HepG2 (cell line): ENCODE data around the gene CLP1. TPM values are rescaled to one million over a fixed set of nuclear protein-coding genes. Genes with fewer than 3 reads are reported as not detected.

Experiments used
- AGO1 ChIP-seq: fragments of 200-400 bp; formaldehyde crosslinking; IDR thresholded peaks from 2 replicates; pipeline ENCODE4 v1.6.1; 2017; ENCODE audit warnings: mild to moderate bottlenecking, low read depth, low read length, moderate library complexity; ENCODE audit not compliant: poor library complexity, severe bottlenecking
- AGO2 ChIP-seq: fragments of 200-400 bp; formaldehyde crosslinking; optimal IDR thresholded peaks from 2 replicates; pipeline ENCODE3; 2017; ENCODE audit warnings: mild to moderate bottlenecking, low read depth, low read length, moderate library complexity
- FOXA3 ChIP-seq: IDR thresholded peaks from 2 replicates; pipeline ENCODE4 v1.6.1; 2016; ENCODE audit warnings: missing genetic modification reagents, missing compliant biosample characterization
- HDAC6 ChIP-seq: fragments of 200-600 bp; sonication (generic); IDR thresholded peaks from 2 replicates; pipeline ENCODE4 v1.7.0; 2017; ENCODE audit warnings: mild to moderate bottlenecking, antibody characterized with exemption, low read length, low read depth
- MATR3 ChIP-seq: sonication (generic); formaldehyde crosslinking; IDR thresholded peaks from 2 replicates; pipeline ENCODE4 v1.4.0; 2020; ENCODE audit warnings: missing genetic modification reagents
- SMAD1 ChIP-seq: sonication (generic); formaldehyde crosslinking; IDR thresholded peaks from 2 replicates; pipeline ENCODE4 v1.4.0; 2020; ENCODE audit warnings: missing genetic modification reagents, low read depth, mild to moderate bottlenecking, borderline replicate concordance
- TCF7 ChIP-seq: sonication (generic); IDR thresholded peaks from 2 replicates; pipeline ENCODE4 v1.6.1; 2016; ENCODE audit warnings: antibody characterized with exemption, low read depth
- THYN1 ChIP-seq: sonication (generic); formaldehyde crosslinking; IDR thresholded peaks from 2 replicates; pipeline ENCODE4 v1.8.1; 2023; ENCODE audit warnings: low read depth, mild to moderate bottlenecking, moderate library complexity, missing genetic modification reagents, borderline replicate concordance
- YEATS4 ChIP-seq: sonication (generic); formaldehyde crosslinking; IDR thresholded peaks from 2 replicates; pipeline ENCODE4 v1.4.0; 2020; ENCODE audit warnings: missing genetic modification reagents, borderline replicate concordance
- ZFY ChIP-seq: sonication (generic); formaldehyde crosslinking; IDR thresholded peaks from 2 replicates; pipeline ENCODE4 v1.4.0; 2020; ENCODE audit warnings: missing genetic modification reagents
- ZNF263 ChIP-seq: sonication (generic); formaldehyde crosslinking; IDR thresholded peaks from 2 replicates; pipeline ENCODE4 v1.4.0; 2020; ENCODE audit warnings: missing genetic modification reagents
- polyA plus RNA-seq, 8 experiments: library from polyadenylated mRNA; depleted of rRNA in 3 of 8; stranded (reverse) in 7 of 8; unstranded in 1 of 8; fragments of >200 nt; fragmentation: Illumina TruSeq in 4 of 8; extraction: Trizol in 4 of 8; gene quantifications; 2 replicates each; pipeline versions ENCODE4 v1.2.1 to v1.2.3, GENCODE V29; 2011 to 2016; ENCODE audit warnings: low read depth in 4 of 8, missing spikeins in 1 of 8, mixed read lengths in 1 of 8; ENCODE audit not compliant: insufficient read depth in 1 of 8
- total RNA-seq, 5 experiments: library from RNA; depleted of rRNA; stranded (reverse); fragments of >200 nt; fragmentation: Illumina TruSeq; extraction: Trizol; gene quantifications; 2 replicates each; pipeline ENCODE4 v1.2.3, GENCODE V29; 2016; ENCODE audit warnings: low read depth in 1 of 5
- TF ChIP-seq, protein P1 (sequence below): sonication (generic); formaldehyde crosslinking; conservative IDR thresholded peaks from 2 replicates; pipeline ENCODE4 v1.5.0; 2020; ENCODE audit warnings: missing genetic modification reagents
- TF ChIP-seq, protein P2 (sequence below): sonication (generic); formaldehyde crosslinking; IDR thresholded peaks from 2 replicates; pipeline ENCODE4 v1.8.1; 2023; ENCODE audit warnings: mild to moderate bottlenecking, inconsistent platforms, moderate library complexity, missing genetic modification reagents, borderline replicate concordance
- TF ChIP-seq, protein P3 (sequence below): sonication (generic); formaldehyde crosslinking; IDR thresholded peaks from 2 replicates; pipeline ENCODE4 v1.4.0; 2020; ENCODE audit warnings: mild to moderate bottlenecking, low read depth, missing genetic modification reagents
- TF ChIP-seq, protein P4 (sequence below): IDR thresholded peaks from 2 replicates; pipeline ENCODE4 v1.6.1; 2016; ENCODE audit warnings: mild to moderate bottlenecking
- TF ChIP-seq, protein P5 (sequence below): sonication (generic); formaldehyde crosslinking; IDR thresholded peaks from 2 replicates; pipeline ENCODE4 v1.5.0; 2020; ENCODE audit warnings: mild to moderate bottlenecking, missing genetic modification reagents, borderline replicate concordance
- TF ChIP-seq, protein P6 (sequence below): sonication (generic); formaldehyde crosslinking; IDR thresholded peaks from 2 replicates; pipeline ENCODE4 v1.4.0; 2020; ENCODE audit warnings: missing genetic modification reagents, borderline replicate concordance

The CLP1 gene
- total and polyA plus RNA-seq, 2 of the 13 experiments (the other 11 are each of a cell fraction or from before 2014, with no cell fraction given): 14.6 to 24.8 TPM

DNA sequence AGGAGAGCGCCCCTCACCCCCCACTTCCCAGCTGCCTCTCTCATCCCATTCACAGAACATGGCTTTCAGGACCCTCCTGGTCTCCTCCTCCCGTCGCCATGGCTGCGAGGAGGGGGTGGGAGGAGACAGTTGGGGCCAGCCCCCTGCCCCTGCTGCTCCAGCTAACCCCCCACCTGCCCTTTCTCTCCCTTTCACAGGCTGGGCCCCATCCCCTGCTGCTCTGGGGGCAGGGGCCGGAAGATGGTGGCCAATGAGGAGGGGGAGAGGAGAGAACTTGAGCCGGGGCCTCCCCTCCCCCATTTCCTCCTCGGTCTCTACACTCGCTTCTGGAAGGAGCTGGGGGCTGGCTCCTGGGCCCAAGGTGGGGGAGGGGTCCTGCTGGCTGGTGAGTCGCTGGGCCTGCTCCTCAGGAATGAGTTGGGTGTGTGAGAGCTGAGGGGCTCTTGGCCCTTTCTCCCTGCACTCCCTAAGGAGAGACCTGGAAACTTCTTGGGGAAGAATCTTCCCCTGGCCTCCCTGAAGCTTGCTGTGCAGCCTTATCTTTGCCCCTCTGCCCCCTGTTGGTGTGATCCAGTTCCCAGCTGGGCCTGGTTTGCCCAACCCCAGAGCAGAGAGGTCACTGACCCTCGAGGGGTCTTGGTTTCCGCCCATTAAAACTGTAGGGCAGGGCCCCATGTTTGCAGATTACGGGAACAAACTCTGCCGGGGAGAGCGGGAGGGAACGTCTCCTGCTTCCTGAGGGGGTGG, 18.1 kb upstream of the CLP1 start (continued):
- TF ChIP-seq ZNF263 (CRISPR knock-in tag): no peak
- TF ChIP-seq, protein P1, sequence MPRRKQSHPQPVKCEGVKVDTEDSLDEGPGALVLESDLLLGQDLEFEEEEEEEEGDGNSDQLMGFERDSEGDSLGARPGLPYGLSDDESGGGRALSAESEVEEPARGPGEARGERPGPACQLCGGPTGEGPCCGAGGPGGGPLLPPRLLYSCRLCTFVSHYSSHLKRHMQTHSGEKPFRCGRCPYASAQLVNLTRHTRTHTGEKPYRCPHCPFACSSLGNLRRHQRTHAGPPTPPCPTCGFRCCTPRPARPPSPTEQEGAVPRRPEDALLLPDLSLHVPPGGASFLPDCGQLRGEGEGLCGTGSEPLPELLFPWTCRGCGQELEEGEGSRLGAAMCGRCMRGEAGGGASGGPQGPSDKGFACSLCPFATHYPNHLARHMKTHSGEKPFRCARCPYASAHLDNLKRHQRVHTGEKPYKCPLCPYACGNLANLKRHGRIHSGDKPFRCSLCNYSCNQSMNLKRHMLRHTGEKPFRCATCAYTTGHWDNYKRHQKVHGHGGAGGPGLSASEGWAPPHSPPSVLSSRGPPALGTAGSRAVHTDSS (CRISPR knock-in tag): no peak
- no peak for TF ChIP-seq THYN1
- TF ChIP-seq, protein P2, sequence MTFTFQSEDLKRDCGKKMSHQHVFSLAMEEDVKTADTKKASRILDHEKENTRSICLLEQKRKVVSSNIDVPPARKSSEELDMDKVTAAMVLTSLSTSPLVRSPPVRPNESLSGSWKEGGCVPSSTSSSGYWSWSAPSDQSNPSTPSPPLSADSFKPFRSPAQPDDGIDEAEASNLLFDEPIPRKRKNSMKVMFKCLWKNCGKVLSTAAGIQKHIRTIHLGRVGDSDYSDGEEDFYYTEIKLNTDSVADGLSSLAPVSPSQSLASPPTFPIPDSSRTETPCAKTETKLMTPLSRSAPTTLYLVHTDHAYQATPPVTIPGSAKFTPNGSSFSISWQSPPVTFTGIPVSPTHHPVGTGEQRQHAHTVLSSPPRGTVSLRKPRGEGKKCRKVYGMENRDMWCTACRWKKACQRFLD (CRISPR knock-in tag): no peak
- TF ChIP-seq ZFY (CRISPR knock-in tag): peak; percentile 46; the same call in 1 of the 2 replicates
- no peak for TF ChIP-seq TCF7
- TF ChIP-seq HDAC6: no peak
- TF ChIP-seq, protein P3, sequence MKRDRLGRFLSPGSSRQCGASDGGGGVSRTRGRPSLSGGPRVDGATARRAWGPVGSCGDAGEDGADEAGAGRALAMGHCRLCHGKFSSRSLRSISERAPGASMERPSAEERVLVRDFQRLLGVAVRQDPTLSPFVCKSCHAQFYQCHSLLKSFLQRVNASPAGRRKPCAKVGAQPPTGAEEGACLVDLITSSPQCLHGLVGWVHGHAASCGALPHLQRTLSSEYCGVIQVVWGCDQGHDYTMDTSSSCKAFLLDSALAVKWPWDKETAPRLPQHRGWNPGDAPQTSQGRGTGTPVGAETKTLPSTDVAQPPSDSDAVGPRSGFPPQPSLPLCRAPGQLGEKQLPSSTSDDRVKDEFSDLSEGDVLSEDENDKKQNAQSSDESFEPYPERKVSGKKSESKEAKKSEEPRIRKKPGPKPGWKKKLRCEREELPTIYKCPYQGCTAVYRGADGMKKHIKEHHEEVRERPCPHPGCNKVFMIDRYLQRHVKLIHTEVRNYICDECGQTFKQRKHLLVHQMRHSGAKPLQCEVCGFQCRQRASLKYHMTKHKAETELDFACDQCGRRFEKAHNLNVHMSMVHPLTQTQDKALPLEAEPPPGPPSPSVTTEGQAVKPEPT (CRISPR knock-in tag): no peak
- TF ChIP-seq, protein P4, sequence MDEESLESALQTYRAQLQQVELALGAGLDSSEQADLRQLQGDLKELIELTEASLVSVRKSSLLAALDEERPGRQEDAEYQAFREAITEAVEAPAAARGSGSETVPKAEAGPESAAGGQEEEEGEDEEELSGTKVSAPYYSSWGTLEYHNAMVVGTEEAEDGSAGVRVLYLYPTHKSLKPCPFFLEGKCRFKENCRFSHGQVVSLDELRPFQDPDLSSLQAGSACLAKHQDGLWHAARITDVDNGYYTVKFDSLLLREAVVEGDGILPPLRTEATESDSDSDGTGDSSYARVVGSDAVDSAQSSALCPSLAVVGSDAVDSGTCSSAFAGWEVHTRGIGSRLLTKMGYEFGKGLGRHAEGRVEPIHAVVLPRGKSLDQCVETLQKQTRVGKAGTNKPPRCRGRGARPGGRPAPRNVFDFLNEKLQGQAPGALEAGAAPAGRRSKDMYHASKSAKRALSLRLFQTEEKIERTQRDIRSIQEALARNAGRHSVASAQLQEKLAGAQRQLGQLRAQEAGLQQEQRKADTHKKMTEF (CRISPR knock-in tag): peak; percentile 49; the same call in 1 of the 2 replicates
- TF ChIP-seq AGO2: no peak
- TF ChIP-seq SMAD1 (CRISPR knock-in tag): no peak
- no peak for TF ChIP-seq AGO1
- TF ChIP-seq MATR3 (CRISPR knock-in tag): no peak
- 0 out of 2 replicates have a peak, but pooled peaks have one; percentile 31 for TF ChIP-seq FOXA3 (CRISPR knock-in tag)
- TF ChIP-seq YEATS4 (CRISPR knock-in tag): no peak
- TF ChIP-seq, protein P5, sequence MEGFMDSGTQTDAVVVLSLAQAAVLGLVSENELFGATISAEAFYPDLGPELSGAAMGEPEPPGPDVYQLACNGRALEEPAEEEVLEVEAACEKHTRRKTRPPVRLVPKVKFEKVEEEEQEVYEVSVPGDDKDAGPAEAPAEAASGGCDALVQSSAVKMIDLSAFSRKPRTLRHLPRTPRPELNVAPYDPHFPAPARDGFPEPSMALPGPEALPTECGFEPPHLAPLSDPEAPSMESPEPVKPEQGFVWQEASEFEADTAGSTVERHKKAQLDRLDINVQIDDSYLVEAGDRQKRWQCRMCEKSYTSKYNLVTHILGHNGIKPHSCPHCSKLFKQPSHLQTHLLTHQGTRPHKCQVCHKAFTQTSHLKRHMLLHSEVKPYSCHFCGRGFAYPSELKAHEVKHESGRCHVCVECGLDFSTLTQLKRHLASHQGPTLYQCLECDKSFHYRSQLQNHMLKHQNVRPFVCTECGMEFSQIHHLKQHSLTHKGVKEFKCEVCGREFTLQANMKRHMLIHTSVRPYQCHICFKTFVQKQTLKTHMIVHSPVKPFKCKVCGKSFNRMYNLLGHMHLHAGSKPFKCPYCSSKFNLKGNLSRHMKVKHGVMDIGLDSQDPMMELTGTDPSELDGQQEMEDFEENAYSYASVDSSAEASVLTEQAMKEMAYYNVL (CRISPR knock-in tag): no peak
- TF ChIP-seq, protein P6, sequence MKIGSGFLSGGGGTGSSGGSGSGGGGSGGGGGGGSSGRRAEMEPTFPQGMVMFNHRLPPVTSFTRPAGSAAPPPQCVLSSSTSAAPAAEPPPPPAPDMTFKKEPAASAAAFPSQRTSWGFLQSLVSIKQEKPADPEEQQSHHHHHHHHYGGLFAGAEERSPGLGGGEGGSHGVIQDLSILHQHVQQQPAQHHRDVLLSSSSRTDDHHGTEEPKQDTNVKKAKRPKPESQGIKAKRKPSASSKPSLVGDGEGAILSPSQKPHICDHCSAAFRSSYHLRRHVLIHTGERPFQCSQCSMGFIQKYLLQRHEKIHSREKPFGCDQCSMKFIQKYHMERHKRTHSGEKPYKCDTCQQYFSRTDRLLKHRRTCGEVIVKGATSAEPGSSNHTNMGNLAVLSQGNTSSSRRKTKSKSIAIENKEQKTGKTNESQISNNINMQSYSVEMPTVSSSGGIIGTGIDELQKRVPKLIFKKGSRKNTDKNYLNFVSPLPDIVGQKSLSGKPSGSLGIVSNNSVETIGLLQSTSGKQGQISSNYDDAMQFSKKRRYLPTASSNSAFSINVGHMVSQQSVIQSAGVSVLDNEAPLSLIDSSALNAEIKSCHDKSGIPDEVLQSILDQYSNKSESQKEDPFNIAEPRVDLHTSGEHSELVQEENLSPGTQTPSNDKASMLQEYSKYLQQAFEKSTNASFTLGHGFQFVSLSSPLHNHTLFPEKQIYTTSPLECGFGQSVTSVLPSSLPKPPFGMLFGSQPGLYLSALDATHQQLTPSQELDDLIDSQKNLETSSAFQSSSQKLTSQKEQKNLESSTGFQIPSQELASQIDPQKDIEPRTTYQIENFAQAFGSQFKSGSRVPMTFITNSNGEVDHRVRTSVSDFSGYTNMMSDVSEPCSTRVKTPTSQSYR (CRISPR knock-in tag): peak; percentile 75
